Heart left ventricle (tissue), 16 donors: ENCODE results near the gene TMEM165. TPM values are rescaled to one million over a fixed set of nuclear protein-coding genes. Genes with fewer than 3 reads are reported as not detected.

Experiments used
- ATAC-seq, 4 donors: fragments of 200-7000 bp; cut with Tn5 transposase; one replicate each; pipeline ENCODE4 v1.9.1; 2020 to 2022; ENCODE audit warnings: moderate library complexity in 4 of 4, mild to moderate bottlenecking in 3 of 4, moderate number of reproducible peaks in 1 of 4
- DNase-seq, 5 donors: peaks; one replicate each; pipeline ENCODE4 v3.0.0-alpha.2; 2020
- H3K27ac ChIP-seq, 12 donors: fragments of 200-600 bp; sonication (generic) in 4 of 12; one replicate each; pipeline versions ENCODE4 v1.5.0 to v1.8.0; 2016 to 2022; ENCODE audit warnings: mild to moderate bottlenecking in 2 of 12
- H3K27me3 ChIP-seq, 9 donors: fragments of 200-600 bp; sonication (generic) in 2 of 9; one replicate each; pipeline versions ENCODE4 v1.5.1 to v1.8.0; 2016 to 2022; ENCODE audit warnings: mild to moderate bottlenecking in 3 of 9
- H3K36me3 ChIP-seq, 9 donors: fragments of 200-600 bp; sonication (generic) in 2 of 9; one replicate each; pipeline versions ENCODE4 v1.5.0 to v1.8.0; 2018 to 2022; ENCODE audit warnings: mild to moderate bottlenecking in 2 of 9
- H3K4me1 ChIP-seq, 12 donors: fragments of 200-600 bp; sonication (generic) in 4 of 12; one replicate each; pipeline versions ENCODE4 v1.5.0 to v1.8.0; 2016 to 2022; ENCODE audit warnings: mild to moderate bottlenecking in 3 of 12
- H3K4me3 ChIP-seq, 12 donors: fragments of 200-600 bp; sonication (generic) in 4 of 12; one replicate each; pipeline versions ENCODE4 v1.5.0 to v1.8.0; 2017 to 2022; ENCODE audit warnings: mild to moderate bottlenecking in 9 of 12, moderate library complexity in 4 of 12
- H3K9me3 ChIP-seq, 12 donors: fragments of 200-600 bp; sonication (generic) in 4 of 12; one replicate each; pipeline versions ENCODE4 v1.5.0 to v1.8.0; 2016 to 2022; ENCODE audit warnings: mild to moderate bottlenecking in 1 of 12
- CTCF ChIP-seq, 12 donors: fragments of 200-600 bp; sonication (generic) in 4 of 12; IDR thresholded peaks; one replicate each; pipeline versions ENCODE4 v1.5.0 to v1.8.0; 2018 to 2022; ENCODE audit warnings: antibody characterized with exemption in 12 of 12, mild to moderate bottlenecking in 5 of 12
- POLR2A ChIP-seq, 2 donors: fragments of 450-650 bp; IDR thresholded peaks; one replicate each; pipeline ENCODE4 v1.6.1; 2017; ENCODE audit warnings: antibody characterized with exemption in 2 of 2, mild to moderate bottlenecking in 2 of 2, moderate library complexity in 2 of 2
- WGBS, 4 donors: extraction: QIAGEN DNeasy Blood & Tissue Kit in 2 of 4; methylation state at CpG; one replicate each; pipeline versions ENCODE4 v1.1.5 to v1.1.7; 2013 to 2018; 5-methylcytosine and 5-hydroxymethylcytosine counted together
- intact Hi-C, 10 donors: fragments of 100-400 bp; cut with DNase I; formaldehyde crosslinking; loops; one replicate each; pipeline versions ENCODE4 v1.11.1 to v1.14.2; 2022
- polyA plus RNA-seq, 2 donors: library from polyadenylated mRNA; stranded (reverse); fragments of 200-250 nt; gene quantifications; one replicate each; pipeline ENCODE4 v1.2.3, GENCODE V29; 2013
- total RNA-seq, 9 donors: library from RNA; depleted of rRNA in 2 of 9; stranded (reverse); fragments of >200 nt in 2 of 9; fragmentation: NEBNext Ultra II Directional in 3 of 9; extraction: Animal tissue kit (Norgen Biotek cat#: 25700) in 3 of 9; gene quantifications; one replicate each; pipeline versions ENCODE4 v1.1.0 to v1.2.4, GENCODE V29; 2016 to 2023
- donor health status: ischemic (EF 13 %, LVEDD 7.1; RV severe dilation, severe dysfunction).
- donor health status: healthy with polysubstance abuse.
- donor health status: DM: no; HTN: yes; CAD: no.
- donor health status: DM: no; HTN: no; CAD: no.
- donor health status: ischemic (EF 25% LVEDD 6.9; RV normal size, moderate dysfunction).
- donor health status: ischemic (EF 25% LVEDD 5.7; RV mildly dilated, moderate dysfunction).
- donor health status: healthy.
- donor health status: DM: yes; HTN: yes; CAD: no.
- donor health status: ischemic (EF 35%, LVEDD 5.7; RV mildly dilated, moderate dysfunction).
- donor health status: nonischemic (EF 11% LVEDD 7.7; RV severe dilation, severe dysfunction).
- donor health status: DM: yes; HTN: yes; CAD: no.
- donor health status: PGD.
- donor health status: ischemic (EF 29% LVEDD 5.4; RV normal size, mild dysfunction).
- donor health status: nonischemic (EF 23%, LVEDD 6.1; RV moderate dilation, normal function).

The TMEM165 gene
- total and polyA plus RNA-seq, 11 donors: 28.2 to 78.7 (median 53.9) TPM

DNA sequence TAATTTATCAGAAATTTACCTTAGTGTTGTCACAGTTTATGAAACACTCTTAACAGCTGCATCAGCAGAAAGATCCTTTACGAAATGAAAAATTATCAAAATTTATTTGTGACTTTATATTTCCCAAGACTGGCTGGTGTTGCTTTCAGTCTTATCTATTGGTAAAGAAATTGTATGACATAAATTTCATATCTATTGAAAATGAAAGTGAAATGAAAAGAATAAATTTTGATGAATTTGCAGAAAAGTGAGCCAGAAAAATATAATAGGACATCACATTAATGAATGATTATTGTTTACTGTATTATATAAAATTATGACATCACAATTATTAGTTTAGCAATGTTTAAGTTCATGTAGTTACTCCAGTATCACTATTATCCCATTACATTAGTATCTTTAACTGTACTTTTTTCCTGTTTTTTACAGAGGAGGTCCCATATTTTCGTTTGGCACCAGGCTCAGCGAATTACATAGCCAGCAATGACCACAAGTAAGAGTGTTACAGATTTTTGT is 13.2 kb upstream of the TMEM165 start:
- intact Hi-C loops: no loop called here
- 90 to 93% (median 91%) methylated on average over 3 of the region's 3 CpGs for WGBS, 4 donors
- no peak for TF ChIP-seq POLR2A (IDR thresholded peaks at IDR 0.05)
- no peak for TF ChIP-seq CTCF (IDR thresholded peaks at IDR 0.05)

DNA sequence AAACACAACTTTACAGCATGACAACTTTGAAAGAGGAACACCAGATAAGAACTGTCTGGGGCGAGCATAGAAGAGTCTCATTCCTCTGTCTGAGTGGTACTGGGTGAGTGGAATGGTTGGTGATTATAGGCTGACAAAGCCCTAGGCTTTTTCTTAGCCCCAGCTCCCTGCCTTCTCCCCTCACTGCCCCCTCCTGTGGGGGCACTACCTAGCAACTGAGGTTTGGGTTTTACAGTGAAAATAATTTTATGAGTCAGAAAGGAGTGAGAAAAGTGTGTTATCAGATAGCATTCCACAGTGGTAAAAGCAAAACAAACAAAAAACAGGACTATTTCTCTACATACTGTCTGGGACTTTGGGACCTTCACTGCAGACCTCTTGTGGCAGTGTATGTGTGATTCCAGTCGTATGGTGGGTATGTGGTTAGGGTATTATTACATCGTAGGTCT is 10.5 kb upstream of the TMEM165 start:
- 81 to 86% (median 84%) methylated on average over 3 of the region's 3 CpGs for WGBS, 4 donors
- intact Hi-C loops: no loop called here
- no peaks in the 10 kb centered on the region for H3K9me3 ChIP-seq
- peaks cover 0 to 12% (median 0%) of the 10 kb centered on the region in 12 donors for H3K4me1 ChIP-seq
- ATAC-seq (no peak), DNase-seq (no peak)
- TF ChIP-seq CTCF (IDR thresholded peaks at IDR 0.05) (no peak), POLR2A (IDR thresholded peaks at IDR 0.05) (no peak)
- H3K36me3 ChIP-seq: no peaks in the 10 kb centered on the region
- H3K27ac ChIP-seq: no peak overlapping the region
- no peaks in the 10 kb centered on the region for H3K27me3 ChIP-seq
- H3K4me3 ChIP-seq: no peak overlapping the region

More for the DNA sequence above, 13.2 kb upstream of the TMEM165 start:
- no peak overlapping the region for H3K27ac ChIP-seq
- H3K4me1 ChIP-seq: peaks cover 0 to 12% (median 0%) of the 10 kb centered on the region in 12 donors
- no peaks in the 10 kb centered on the region for H3K9me3 ChIP-seq
- ATAC-seq: no peak
- no peak for DNase-seq
- H3K27me3 ChIP-seq: no peaks in the 10 kb centered on the region
- no peaks in the 10 kb centered on the region for H3K36me3 ChIP-seq
- no peak overlapping the region for H3K4me3 ChIP-seq

DNA sequence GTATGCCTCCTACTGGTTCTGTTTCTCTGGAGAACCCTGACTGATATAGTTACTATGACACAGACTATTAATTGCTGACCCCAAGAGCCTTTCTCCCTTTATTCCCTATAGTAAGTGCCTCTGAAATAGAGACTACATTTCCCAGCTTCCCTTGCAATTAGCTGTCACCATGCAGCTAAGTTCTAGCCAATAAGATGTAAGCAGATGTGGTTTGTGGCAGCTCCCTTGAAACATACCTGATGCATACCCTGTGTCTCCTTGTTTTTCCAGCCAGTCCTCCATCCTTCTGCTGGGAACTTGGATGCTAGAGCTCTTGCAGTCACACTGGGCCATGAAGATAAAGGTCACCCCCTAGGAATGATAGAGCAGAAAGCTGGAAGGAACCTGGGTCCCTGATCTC is 9.7 kb upstream of the TMEM165 start:
- DNase-seq: no peak
- Histone ChIP-seq H3K27ac (no peak overlapping the region), H3K4me1 (peaks cover 0 to 12% (median 0%) of the 10 kb centered on the region in 12 donors), H3K9me3 (no peaks in the 10 kb centered on the region), H3K36me3 (no peaks in the 10 kb centered on the region), H3K4me3 (no peak overlapping the region), H3K27me3 (no peaks in the 10 kb centered on the region)
- TF ChIP-seq CTCF (IDR thresholded peaks at IDR 0.05) (no peak), POLR2A (IDR thresholded peaks at IDR 0.05) (no peak)
- no peak for ATAC-seq
- intact Hi-C loops: no loop called here

DNA sequence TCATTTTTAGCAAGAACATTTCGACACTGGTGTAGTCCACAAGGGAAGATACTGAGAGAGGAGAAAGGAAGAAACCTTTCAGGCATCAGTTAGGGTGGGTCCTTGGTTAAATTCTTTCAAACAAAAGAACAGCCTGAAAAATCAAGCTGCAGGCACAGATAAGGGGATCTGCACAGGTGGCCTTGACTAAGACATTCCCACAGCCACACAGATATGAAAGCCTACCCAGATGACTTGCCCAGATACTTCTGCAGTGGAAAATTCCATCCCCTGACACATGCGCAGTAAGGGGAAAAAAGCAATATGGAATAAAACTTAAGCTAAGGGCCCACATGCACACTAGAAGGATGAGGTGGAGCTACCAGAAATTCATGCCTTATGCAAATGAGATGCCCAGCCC is 8.9 kb upstream of the TMEM165 start:
- H3K27me3 ChIP-seq: no peaks in the 10 kb centered on the region
- ATAC-seq (no peak), DNase-seq (no peak)
- H3K27ac ChIP-seq: no peak overlapping the region
- TF ChIP-seq CTCF (IDR thresholded peaks at IDR 0.05) (no peak), POLR2A (IDR thresholded peaks at IDR 0.05) (no peak)
- H3K4me1 ChIP-seq: peaks cover 0 to 11% (median 0%) of the 10 kb centered on the region in 12 donors
- H3K36me3 ChIP-seq: no peaks in the 10 kb centered on the region
- 69 to 92% (median 87%) methylated on average over 2 of the region's 2 CpGs for WGBS, 4 donors
- H3K9me3 ChIP-seq: no peaks in the 10 kb centered on the region
- H3K4me3 ChIP-seq: no peak overlapping the region
- intact Hi-C loops: no loop called here
